ENCODE data around the gene ACOD1.
A peak's percentile ranks its signal among the peaks of the same experiment; 100 is the strongest.

Gene ACOD1

DNA sequence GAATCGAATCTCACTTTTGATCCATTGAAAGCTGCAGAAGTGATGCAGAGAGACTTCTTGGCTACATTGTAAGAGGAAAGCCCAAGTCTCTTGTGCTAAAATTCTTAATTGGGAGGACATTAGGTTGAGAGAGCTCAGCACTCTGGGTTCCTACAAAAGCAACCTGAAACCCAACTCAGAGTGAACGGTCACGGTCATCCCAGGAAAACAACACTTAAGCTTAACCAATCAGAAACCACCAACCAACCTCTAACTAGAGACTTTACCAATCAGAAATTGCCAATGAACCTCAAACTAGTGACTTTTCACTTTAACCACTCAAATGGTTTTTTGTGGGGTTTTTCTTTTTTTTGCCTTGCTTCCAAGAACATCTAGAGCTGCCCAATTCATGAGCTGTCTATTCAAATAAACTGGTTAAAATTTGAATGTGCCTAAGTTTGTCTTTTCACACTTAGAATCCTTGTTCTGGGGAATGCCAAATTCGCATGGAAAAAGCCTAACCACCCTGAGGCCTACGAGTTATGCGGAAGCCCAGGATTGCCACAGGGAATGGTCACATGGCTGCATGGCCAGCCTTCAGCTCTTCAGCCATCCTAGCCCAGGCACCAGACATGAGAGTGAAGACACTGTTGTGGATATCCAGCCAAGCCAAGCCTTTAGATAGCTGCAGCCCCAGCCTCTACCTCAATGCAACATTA, 25.8 kb downstream of the ACOD1 start:
- DNase-seq (ENCODE audit: insufficient read length) (no peak), FAIRE-seq (peak; percentile 54)
- no peak for TF ChIP-seq POLR2A (IDR thresholded peaks at IDR 0.05; ENCODE audit: low read depth, low read length)
- no peak for TF ChIP-seq POLR2AphosphoS5 (IDR thresholded peaks at IDR 0.05; ENCODE audit: low read depth, low read length)
- TF ChIP-seq TAF1 (IDR thresholded peaks at IDR 0.05; ENCODE audit: borderline replicate concordance, low read depth, low read length), result no peak

DNA sequence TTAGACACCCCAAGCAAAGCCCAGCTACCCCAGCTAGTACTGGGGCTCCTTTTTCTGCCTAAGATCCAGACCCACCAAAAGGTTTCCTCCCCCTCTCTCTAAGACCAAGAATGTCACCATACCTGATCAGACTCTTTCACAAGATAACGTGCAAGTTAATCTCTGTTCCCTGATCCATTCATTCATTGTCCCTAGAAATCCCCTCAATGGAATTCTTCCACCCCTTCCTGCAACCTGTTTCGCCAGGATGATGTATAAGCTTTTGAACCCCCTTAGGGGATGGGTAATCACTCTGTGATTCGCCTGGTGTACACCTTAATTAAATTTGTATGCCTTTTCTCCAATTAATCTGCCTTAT, 26.3 kb downstream of the ACOD1 start:
- FAIRE-seq, result no peak
- no peak for TF ChIP-seq POLR2AphosphoS5 (IDR thresholded peaks at IDR 0.05; ENCODE audit: low read depth, low read length)
- no peak for TF ChIP-seq POLR2A (IDR thresholded peaks at IDR 0.05; ENCODE audit: low read depth, low read length)
- no peak for TF ChIP-seq TAF1 (IDR thresholded peaks at IDR 0.05; ENCODE audit: borderline replicate concordance, low read depth, low read length)
- DNase-seq (ENCODE audit: insufficient read length), result no peak

GRCh38 chr13:76975863-76976262, 27.6 kb downstream of the ACOD1 start:
- no peak for TF ChIP-seq POLR2A (IDR thresholded peaks at IDR 0.05; ENCODE audit: low read depth, low read length)
- TF ChIP-seq TAF1 (IDR thresholded peaks at IDR 0.05; ENCODE audit: borderline replicate concordance, low read depth, low read length), result no peak
- TF ChIP-seq POLR2AphosphoS5 (IDR thresholded peaks at IDR 0.05; ENCODE audit: low read depth, low read length), result no peak
- DNase-seq (ENCODE audit: insufficient read length) (no peak), FAIRE-seq (no peak)

- TF ChIP-seq POLR2A (IDR thresholded peaks at IDR 0.05; ENCODE audit: low read depth, low read length), result no peak
- no peak for TF ChIP-seq TAF1 (IDR thresholded peaks at IDR 0.05; ENCODE audit: borderline replicate concordance, low read depth, low read length)
- TF ChIP-seq POLR2AphosphoS5 (IDR thresholded peaks at IDR 0.05; ENCODE audit: low read depth, low read length), result no peak
These were observed 28.2 kb downstream of the ACOD1 start for GRCh38 chr13:76976490-76976889.

DNA sequence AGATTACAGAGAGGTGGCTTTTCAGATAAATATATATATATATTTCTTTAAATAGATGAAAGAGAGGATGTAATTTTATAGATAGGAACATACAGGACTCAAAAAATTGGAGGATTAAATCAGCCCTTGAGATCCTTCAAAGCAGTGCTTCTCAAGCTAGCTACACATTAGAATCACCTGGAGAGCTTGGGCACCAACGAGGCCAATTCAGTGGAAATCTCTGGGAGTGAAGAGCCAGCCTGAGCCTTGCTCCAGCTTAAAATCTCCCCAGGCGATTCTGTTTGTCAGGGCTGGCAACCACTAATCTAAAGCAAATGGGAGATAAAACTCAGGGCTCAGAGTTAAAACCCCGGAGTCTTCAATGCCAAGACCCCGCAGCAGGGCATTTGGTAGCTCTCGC, 28.6 kb downstream of the ACOD1 start:
- FAIRE-seq, result no peak
- no peak for DNase-seq (ENCODE audit: insufficient read length)
- TF ChIP-seq POLR2A (IDR thresholded peaks at IDR 0.05; ENCODE audit: low read depth, low read length), result no peak

More at GRCh38 chr13:76976490-76976889, 28.2 kb downstream of the ACOD1 start:
- no peak for DNase-seq (ENCODE audit: insufficient read length)
- FAIRE-seq, result no peak

DNA sequence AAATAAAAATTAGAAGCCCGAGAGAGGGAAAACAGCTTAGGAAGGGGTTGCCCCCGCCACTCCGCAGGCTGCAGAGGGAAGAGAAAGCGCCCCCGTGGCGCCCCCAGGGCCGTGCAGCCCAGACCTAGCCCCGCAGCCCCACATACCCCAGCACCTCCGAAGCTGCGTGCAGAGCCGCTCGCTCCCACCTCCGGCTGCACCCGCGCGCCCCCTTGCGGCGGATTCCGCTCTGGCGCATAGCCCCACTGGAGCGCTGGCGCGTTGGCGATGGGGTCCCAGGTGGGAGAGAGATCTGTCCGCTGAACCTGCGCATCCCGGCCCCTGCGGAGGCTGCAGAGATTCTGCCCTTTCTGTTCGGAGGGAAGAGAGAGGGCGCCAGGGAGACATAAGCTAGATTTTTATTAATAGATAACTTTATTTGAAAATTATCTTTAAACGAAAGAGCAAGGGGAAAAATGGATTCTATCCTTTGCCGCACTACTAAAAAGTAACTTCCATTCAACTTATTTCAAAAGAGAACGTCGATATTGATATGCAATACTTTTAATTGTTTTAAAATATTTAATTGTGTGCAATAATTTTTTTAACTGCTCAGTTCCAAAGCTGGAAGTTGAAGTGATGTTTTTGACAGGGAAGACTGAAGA, 31.9 kb downstream of the ACOD1 start:
- DNase-seq (ENCODE audit: insufficient read length) (peak; percentile 92), FAIRE-seq (peak; percentile 88)
- no peak for TF ChIP-seq POLR2AphosphoS5 (IDR thresholded peaks at IDR 0.05; ENCODE audit: low read depth, low read length)
- TF ChIP-seq TAF1 (IDR thresholded peaks at IDR 0.05; ENCODE audit: borderline replicate concordance, low read depth, low read length), result no peak
- no peak for TF ChIP-seq POLR2A (IDR thresholded peaks at IDR 0.05; ENCODE audit: low read depth, low read length)

GRCh38 chr13:76982061-76982460, 33.8 kb downstream of the ACOD1 start:
- TF ChIP-seq POLR2AphosphoS5 (IDR thresholded peaks at IDR 0.05; ENCODE audit: low read depth, low read length), result no peak
- no peak for DNase-seq (ENCODE audit: insufficient read length)
- FAIRE-seq, result no peak

GRCh38 chr13:76983676-76984075, 35.4 kb downstream of the ACOD1 start:
- no peak for DNase-seq (ENCODE audit: insufficient read length)
- TF ChIP-seq POLR2A (IDR thresholded peaks at IDR 0.05; ENCODE audit: low read depth, low read length) (no peak), TAF1 (IDR thresholded peaks at IDR 0.05; ENCODE audit: borderline replicate concordance, low read depth, low read length) (no peak), POLR2AphosphoS5 (IDR thresholded peaks at IDR 0.05; ENCODE audit: low read depth, low read length) (no peak)
- no peak for FAIRE-seq

DNA sequence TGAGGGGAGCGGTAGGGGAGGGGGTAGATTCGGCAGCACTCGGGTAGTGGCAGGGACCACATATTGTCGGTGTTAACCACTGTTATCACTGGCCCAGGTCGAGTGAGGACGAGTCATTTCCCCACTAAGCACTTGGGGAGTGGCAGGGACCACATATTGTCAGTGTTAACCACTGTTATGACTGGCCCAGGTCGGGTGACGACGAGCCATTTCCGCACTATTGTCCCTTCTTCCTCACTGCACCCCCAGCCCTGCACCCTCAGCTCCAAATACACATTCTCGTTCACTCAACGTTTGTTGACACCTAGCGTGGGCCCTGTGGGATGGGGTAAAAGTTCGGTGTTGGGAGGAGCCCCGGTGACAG, 43.1 kb downstream of the ACOD1 start:
- FAIRE-seq (no peak), DNase-seq (ENCODE audit: insufficient read length) (peak; percentile 22)
- TF ChIP-seq POLR2AphosphoS5 (IDR thresholded peaks at IDR 0.05; ENCODE audit: low read depth, low read length) (no peak), TAF1 (IDR thresholded peaks at IDR 0.05; ENCODE audit: borderline replicate concordance, low read depth, low read length) (no peak), POLR2A (IDR thresholded peaks at IDR 0.05; ENCODE audit: low read depth, low read length) (no peak)

DNA sequence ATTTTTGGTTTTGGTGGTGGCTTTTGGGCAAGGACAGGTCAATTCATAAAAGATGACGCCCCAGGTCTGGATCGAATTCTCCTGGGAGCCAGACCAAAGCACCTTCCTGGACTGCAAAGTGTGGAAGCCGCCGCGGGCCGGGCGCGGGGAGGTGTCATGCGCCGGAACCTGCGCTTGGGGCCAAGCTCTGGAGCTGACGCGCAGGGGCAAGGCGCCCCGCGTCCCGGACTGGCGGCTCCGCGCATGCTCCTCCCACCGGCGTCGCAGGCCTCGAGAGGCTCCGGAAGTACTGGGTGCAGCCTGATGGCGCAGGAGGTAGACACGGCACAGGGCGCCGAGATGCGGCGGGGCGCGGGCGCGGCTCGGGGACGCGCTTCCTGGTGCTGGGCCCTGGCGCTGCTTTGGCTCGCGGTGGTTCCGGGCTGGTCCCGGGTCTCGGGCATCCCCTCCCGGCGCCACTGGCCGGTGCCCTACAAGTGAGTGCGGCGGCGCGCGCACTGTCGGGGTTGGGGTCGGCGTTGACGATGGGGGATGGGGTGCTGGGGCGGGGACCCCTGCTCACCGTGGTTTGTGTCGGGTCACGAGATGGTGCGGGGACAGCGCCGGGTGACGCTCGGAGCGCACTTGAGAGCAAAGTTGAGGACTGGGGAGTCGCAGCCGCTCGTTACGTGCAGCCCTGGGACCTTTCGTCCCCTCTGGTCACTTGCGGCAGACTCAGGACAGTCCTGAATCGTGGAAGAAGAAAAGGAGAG, 43.7 kb downstream of the ACOD1 start, which contains the start of gene CLN5:
TSS of gene CLN5 (plus strand) at position 286 of the 752 bp plus-strand sequence. CDS start at position 304, 18 bp downstream.
- peak; percentile 91 for TF ChIP-seq POLR2AphosphoS5 (IDR thresholded peaks at IDR 0.05; ENCODE audit: low read depth, low read length)
- peak; percentile 96 for TF ChIP-seq POLR2A (IDR thresholded peaks at IDR 0.05; ENCODE audit: low read depth, low read length)
- TF ChIP-seq TAF1 (IDR thresholded peaks at IDR 0.05; ENCODE audit: borderline replicate concordance, low read depth, low read length), result peak; percentile 80
- FAIRE-seq (peak; percentile 95), DNase-seq (ENCODE audit: insufficient read length) (peak; percentile 89)

GRCh38 chr13:76992548-76993001, 44.3 kb downstream of the ACOD1 start:
- no peak for TF ChIP-seq TAF1 (IDR thresholded peaks at IDR 0.05; ENCODE audit: borderline replicate concordance, low read depth, low read length)
- no peak for TF ChIP-seq POLR2AphosphoS5 (IDR thresholded peaks at IDR 0.05; ENCODE audit: low read depth, low read length)
- TF ChIP-seq POLR2A (IDR thresholded peaks at IDR 0.05; ENCODE audit: low read depth, low read length), result no peak
- FAIRE-seq (peak; percentile 21), DNase-seq (ENCODE audit: insufficient read length) (no peak)

DNA sequence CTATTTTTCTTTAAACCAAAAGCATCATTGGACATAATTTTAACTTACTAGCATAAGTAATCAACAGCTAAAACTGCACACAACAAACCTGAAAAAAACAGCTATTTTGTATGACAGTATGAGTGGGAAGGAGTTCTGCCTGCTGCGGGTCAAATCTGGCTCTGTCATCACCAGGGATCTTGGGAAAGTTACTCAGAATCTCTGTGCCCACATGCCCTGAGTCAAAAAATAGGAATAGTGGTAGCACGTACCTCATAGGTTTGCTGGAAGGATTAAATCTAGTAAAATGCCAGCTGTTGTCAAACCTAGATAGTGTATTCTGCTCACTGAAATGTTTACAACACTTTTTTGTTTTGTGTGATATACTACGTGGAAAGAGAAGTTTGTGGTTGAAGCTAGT, 44.7 kb downstream of the ACOD1 start:
- DNase-seq (ENCODE audit: insufficient read length), result no peak
- no peak for FAIRE-seq
- TF ChIP-seq TAF1 (IDR thresholded peaks at IDR 0.05; ENCODE audit: borderline replicate concordance, low read depth, low read length) (no peak), POLR2AphosphoS5 (IDR thresholded peaks at IDR 0.05; ENCODE audit: low read depth, low read length) (no peak), POLR2A (IDR thresholded peaks at IDR 0.05; ENCODE audit: low read depth, low read length) (no peak)

All from GM12892 (cell line).